Measurements from ENCODE around the gene PPAN.

GRCh38 chr19:10109528-10109927 is 3.4 kb downstream of the PPAN start:
- TF ChIP-seq CTCF (IDR thresholded peaks at IDR 0.05 in 2 of 3, conservative IDR thresholded peaks at IDR 0.05 in 1 of 3; ENCODE audit: borderline replicate concordance in 1 of 3, insufficient read depth in 1 of 3, low read depth in 2 of 3, low read length in 2 of 3) (no peak), POLR2AphosphoS5 (IDR thresholded peaks at IDR 0.05; ENCODE audit: low read depth, low read length) (no peak), ZFX (IDR thresholded peaks at IDR 0.05) (no peak), CBX3 (IDR thresholded peaks at IDR 0.05; ENCODE audit: low read depth) (no peak), MAX (IDR thresholded peaks at IDR 0.05) (no peak), EZH2 (IDR thresholded peaks at IDR 0.05) (no peak)
